ENCODE data around the gene PCDH19. TPM values are rescaled to one million over a fixed set of nuclear protein-coding genes. Genes with fewer than 3 reads are reported as not detected.
"Not testable (repeated sequence)": the region's sequence is repeated elsewhere in the genome, so short reads cannot be mapped to it uniquely, and the experiment has no call there.

The PCDH19 gene
- total RNA-seq = 1 to 10 TPM in 3 of 4 donors, under 1 TPM in 1; 0.74 to 4.3 (median 2.3) TPM

- peak; percentile 63 for ATAC-seq (ENCODE audit: low FRiP score)
- no peak for TF ChIP-seq CTCF (IDR thresholded peaks at IDR 0.05)
- DNase-seq (ENCODE audit: low spot score) = no peak
Measured at GRCh38 chrX:100409610-100410590, at the start of gene PCDH19. Gene PCDH19, minus strand, starts transcription at chrX:100410273. Its CDS starts 1,676 bp downstream, at chrX:100408597.

GRCh38 chrX:100449696-100450608 lies 39.9 kb upstream of the PCDH19 start:
- ATAC-seq (ENCODE audit: low FRiP score) = no peak
- no peak for DNase-seq (ENCODE audit: low spot score)
- no peak for TF ChIP-seq CTCF (IDR thresholded peaks at IDR 0.05)

- ATAC-seq (ENCODE audit: low FRiP score) (peak; percentile 89), DNase-seq (ENCODE audit: low spot score) (no peak)
- TF ChIP-seq CTCF (IDR thresholded peaks at IDR 0.05) = peak in 1 of 3 donors; percentile 19
Measured at GRCh38 chrX:100447655-100448397, 37.8 kb upstream of the PCDH19 start.

GRCh38 chrX:100445593-100445992 lies 35.5 kb upstream of the PCDH19 start:
- no peak for TF ChIP-seq CTCF (IDR thresholded peaks at IDR 0.05)
- ATAC-seq (ENCODE audit: low FRiP score) = no peak

GRCh38 chrX:100441321-100441720 lies 31.2 kb upstream of the PCDH19 start:
- not testable (repeated sequence) for ATAC-seq (ENCODE audit: low FRiP score); DNase-seq (ENCODE audit: low spot score)

More at GRCh38 chrX:100445593-100445992, 35.5 kb upstream of the PCDH19 start:
- DNase-seq (ENCODE audit: low spot score) = no peak

- no peak for ATAC-seq (ENCODE audit: low FRiP score)
- TF ChIP-seq CTCF (IDR thresholded peaks at IDR 0.05) = no peak
- DNase-seq (ENCODE audit: low spot score) = no peak
Measured at GRCh38 chrX:100440006-100440405, 29.9 kb upstream of the PCDH19 start.

All from omental fat pad (tissue), 4 donors.